GM23338 (cell line): Measurements from ENCODE around the gene MITF.

Experiments used
- CREB1 ChIP-seq: fragments of 250-450 bp; sonication (Bioruptor Pico); IDR thresholded peaks from 2 replicates; pipeline ENCODE4 v1.5.0; 2020; ENCODE audit warnings: low read depth, mild to moderate bottlenecking, moderate library complexity
- CTCF ChIP-seq, 2 experiments: fragments of 200-600 bp in 1 of 2; sonication (generic) in 1 of 2; conservative IDR thresholded peaks; 2 replicates each; pipeline versions ENCODE4 v1.5.1 to v1.6.1; 2016 to 2017; ENCODE audit warnings: antibody characterized with exemption in 2 of 2, low read depth in 2 of 2, mild to moderate bottlenecking in 2 of 2, moderate library complexity in 1 of 2
- ETS1 ChIP-seq: IDR thresholded peaks from 2 replicates; pipeline ENCODE4 v1.6.1; 2016; ENCODE audit warnings: antibody characterized with exemption
- EZH2 ChIP-seq: fragments of 200-600 bp; sonication (generic); IDR thresholded peaks from one replicate; pipeline ENCODE4 v1.8.0; 2017; ENCODE audit warnings: antibody characterized with exemption, mild to moderate bottlenecking, low read depth; ENCODE audit not compliant: unreplicated experiment
- EZH2phosphoT487 ChIP-seq: fragments of 200-600 bp; sonication (generic); IDR thresholded peaks from one replicate; pipeline ENCODE4 v1.8.1; 2018; ENCODE audit warnings: antibody characterized with exemption; ENCODE audit not compliant: unreplicated experiment
- POLR2AphosphoS5 ChIP-seq: IDR thresholded peaks from 2 replicates; pipeline ENCODE4 v1.6.1; 2016; ENCODE audit warnings: antibody characterized with exemption, low read depth
- REST ChIP-seq: IDR thresholded peaks from one replicate; pipeline ENCODE4 v1.6.1; 2018; ENCODE audit warnings: antibody characterized with exemption; ENCODE audit not compliant: unreplicated experiment
- STAT1 ChIP-seq: IDR thresholded peaks from one replicate; pipeline ENCODE4 v1.6.1; 2016; ENCODE audit warnings: antibody characterized with exemption; ENCODE audit not compliant: unreplicated experiment
- ZNF462 ChIP-seq: fragments of 250-450 bp; sonication (Bioruptor Pico); IDR thresholded peaks from 2 replicates; pipeline ENCODE4 v1.5.0; 2020; ENCODE audit warnings: mild to moderate bottlenecking, moderate library complexity

GRCh38 chr3:69892706-69893105, 153.4 kb downstream of the MITF start:
- TF ChIP-seq CTCF (conservative IDR thresholded peaks at IDR 0.05; ENCODE audit: low read depth in 2 of 2) (no peak), POLR2AphosphoS5 (no peak), EZH2phosphoT487 (no peak), EZH2 (no peak), CREB1 (no peak), REST (no peak), ETS1 (no peak), STAT1 (no peak), ZNF462 (no peak)
